HG03520 (cell line): ENCODE results near the gene PEBP1.
A peak's percentile ranks its signal among the peaks of the same experiment; 100 is the strongest.
"Not testable (repeated sequence)": the region's sequence is repeated elsewhere in the genome, so short reads cannot be mapped to it uniquely, and the experiment has no call there.

Experiments used
- ATAC-seq: cut with Tn5 transposase; IDR thresholded peaks from one replicate; pipeline ENCODE4 v1.9.1; 2021; ENCODE audit warnings: mild to moderate bottlenecking, moderate library complexity; ENCODE audit not compliant: unreplicated experiment

Gene PEBP1

DNA sequence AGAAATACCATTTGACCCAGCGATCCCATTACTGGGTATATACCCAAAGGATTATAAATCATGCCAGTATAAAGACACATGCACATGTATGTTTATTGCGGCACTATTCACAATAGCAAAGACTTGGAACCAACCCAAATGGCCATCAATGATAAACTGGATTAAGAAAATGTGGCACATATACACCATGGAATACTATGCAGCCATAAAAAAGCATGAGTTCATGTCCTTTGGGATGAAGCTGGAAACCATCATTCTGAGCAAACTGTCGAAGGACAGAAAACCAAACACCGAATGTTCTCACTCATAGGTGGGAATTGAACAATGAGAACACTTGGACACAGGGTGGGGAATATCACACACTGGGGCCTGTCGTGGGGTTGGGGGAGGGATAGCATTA, 6.5 kb upstream of the PEBP1 start:
- not testable (repeated sequence) for ATAC-seq

DNA sequence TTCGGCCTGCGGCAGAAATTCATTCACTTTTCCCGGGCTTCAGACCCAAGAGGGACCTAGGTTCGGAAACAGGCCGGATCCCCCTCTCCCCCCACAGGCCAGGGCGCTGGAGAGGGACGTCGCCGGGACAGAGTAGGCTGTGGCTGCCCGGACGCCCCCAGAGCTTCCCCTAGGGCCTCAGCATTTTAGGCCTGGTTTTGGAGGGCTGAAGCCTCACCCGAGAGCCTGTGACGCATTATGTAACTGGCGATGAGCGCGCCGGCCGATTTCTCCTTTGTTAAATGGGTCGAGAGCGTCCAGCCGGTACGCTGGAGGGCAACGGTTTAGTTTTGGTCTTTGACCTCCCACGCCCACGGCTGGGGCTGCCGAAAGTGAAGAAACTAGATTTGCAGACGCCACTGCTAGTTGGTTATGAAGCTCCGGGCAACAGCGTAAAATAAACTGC, 657 bp downstream of the PEBP1 start:
- peak; percentile 42 for ATAC-seq

DNA sequence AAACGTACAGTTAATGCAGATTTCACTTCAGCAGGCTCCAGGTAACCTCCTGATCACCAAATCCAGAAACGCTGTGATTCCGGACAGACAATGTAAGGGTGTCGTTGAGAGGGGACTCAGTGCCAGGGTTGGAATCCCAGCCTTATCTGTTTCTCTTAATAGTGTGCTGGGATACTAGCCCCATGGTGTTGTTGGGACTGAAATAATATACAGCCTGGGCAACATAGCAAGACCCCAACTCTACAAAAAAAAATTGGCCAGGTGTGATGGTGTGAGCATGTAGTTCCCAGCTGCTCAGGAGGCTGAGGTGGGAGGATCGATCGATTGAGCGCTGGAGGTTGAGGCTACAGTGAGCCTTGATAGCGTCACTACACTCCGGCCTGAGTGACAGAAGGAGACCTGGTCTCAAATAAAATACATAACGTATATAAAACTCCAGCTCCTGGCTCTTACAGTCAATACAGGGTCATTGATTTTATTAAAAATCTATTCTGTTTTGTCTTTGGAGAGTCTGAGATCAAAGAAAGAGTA, 1.3 kb downstream of the PEBP1 start:
- no peak for ATAC-seq

DNA sequence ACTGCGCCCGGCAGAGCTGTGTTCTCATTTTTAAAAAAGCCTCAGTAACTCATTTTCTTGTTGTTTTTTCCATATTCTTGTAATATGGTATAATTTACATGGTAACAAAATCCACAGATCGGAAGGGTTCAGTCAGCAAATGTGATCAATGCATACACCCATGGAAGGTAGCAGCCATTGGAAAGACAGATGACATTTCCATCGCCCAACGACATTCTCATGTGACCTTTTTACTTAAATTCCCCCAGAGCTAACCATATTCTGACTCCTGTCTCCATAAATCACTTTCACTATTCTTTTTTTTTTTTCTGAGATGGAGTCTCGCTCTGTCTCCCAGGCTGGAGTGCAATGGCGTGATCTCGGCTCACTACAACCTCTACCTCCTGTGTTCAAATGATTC, 4.9 kb downstream of the PEBP1 start:
- ATAC-seq: no peak

DNA sequence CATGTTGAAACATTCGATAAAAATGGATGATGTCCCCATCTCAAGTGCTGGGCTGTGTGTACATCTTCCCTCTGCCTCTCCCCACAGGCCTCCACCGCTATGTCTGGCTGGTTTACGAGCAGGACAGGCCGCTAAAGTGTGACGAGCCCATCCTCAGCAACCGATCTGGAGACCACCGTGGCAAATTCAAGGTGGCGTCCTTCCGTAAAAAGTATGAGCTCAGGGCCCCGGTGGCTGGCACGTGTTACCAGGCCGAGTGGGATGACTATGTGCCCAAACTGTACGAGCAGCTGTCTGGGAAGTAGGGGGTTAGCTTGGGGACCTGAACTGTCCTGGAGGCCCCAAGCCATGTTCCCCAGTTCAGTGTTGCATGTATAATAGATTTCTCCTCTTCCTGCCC, 8.6 kb downstream of the PEBP1 start:
- ATAC-seq: no peak

DNA sequence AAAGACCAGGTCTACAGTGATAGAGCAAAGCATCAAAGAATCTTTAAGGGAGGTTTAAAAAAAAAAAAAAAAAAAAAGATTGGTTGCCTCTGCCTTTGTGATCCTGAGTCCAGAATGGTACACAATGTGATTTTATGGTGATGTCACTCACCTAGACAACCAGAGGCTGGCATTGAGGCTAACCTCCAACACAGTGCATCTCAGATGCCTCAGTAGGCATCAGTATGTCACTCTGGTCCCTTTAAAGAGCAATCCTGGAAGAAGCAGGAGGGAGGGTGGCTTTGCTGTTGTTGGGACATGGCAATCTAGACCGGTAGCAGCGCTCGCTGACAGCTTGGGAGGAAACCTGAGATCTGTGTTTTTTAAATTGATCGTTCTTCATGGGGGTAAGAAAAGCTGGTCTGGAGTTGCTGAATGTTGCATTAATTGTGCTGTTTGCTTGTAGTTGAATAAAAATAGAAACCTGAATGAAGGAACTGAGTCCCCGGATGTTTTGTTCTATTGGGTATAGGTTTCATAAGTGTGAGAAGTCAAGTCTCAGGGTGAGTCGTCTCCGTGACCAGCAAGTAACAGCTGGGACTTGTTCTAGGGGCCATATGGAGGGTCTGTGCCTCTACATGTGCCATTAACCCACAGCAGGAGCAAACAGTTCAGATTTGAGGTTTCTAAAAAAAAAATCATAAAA, 9.3 kb downstream of the PEBP1 start:
- ATAC-seq: no peak

DNA sequence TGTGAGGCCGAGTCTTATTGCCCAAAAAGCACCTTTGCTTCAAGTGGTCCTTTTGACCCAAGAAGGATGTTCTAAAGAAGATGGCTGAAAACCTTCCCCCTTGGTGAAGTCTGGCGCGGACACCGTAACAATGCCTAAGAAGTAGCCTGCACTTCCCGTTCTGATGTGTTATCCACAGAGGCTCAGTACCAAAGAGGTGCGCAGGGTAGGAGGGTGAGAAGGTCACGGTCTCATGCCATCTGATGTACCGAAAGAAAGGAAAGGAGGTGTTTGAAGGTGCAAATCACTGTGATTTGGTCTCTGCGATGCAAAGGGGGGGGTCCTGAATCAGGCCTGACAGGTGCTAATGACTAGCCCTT, 9.9 kb downstream of the PEBP1 start:
- ATAC-seq: no peak

DNA sequence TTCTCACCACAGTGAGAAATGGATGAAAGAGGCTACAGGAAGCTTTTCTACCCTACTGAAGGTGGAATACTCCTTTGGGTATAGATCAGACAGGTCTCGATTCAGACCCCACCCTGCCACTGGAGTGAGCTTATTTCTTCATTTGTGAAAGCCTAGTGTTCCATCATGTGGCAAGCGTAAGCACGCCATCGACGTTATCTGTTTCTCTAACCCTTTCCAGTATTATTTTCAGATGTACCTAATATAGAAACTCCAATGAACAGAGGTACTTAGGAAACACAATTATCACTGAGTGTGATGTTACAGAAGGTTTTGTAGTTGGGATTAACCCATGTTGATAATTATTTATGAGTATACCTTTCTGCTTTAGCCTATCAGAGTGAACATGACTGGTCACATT, 12.4 kb downstream of the PEBP1 start:
- no peak for ATAC-seq

DNA sequence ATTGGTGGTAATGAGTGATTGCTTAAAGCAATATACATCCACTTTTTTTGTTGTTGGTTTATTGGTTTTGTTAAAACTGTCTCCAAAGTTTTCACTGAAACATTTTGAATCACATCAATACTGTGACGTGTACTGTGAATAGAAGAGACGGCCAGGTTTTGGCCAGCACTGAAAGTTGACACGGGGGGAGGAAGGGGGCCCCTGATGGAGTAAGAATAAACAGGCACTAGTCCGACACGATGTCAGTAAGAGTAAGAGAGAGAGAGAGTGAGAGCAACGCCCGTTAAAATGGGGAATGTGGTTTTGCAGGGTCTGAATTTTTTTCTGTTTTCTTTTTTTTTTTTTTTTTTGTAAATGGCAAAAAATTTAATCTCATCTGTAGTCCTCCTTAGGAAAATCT, 14.7 kb downstream of the PEBP1 start:
- ATAC-seq: no peak

DNA sequence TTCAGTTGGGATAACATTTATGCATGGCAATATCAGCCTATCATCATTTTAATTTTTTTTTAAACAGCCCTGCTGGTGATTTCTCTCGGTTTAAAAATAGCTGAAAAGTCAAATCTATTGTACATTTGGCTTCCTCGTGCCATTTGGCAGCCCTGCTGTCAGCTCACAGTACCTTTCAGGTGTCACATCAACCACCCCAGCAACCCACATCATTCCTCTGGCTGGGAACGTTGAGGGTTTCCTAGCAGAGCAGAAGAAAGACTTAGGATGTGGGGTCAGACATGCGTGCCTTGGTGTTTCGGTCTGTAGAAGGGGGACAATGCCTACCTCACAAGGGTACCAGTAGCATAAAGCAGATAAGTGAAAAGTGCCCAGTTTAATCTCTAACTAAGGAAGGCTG, 15.8 kb downstream of the PEBP1 start:
- ATAC-seq: no peak

DNA sequence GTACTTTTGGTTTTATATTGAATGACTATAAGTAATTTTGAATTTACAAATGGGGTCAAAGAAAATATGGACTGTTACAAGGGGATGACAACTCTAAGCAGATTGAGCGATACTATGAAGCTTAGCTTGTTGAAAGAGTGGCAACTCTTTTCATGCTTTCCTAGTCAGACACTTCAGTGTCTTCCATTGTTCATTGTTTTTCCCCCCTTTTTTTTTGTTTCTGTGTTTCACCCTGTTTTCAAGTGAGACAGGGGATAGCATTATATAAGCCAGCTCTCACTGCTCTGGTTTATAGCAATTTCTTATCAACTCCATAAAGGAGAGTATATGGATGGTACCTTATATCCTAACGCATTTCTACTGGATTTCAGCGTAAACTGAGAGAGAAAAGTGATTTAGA, 24.6 kb downstream of the PEBP1 start:
- no peak for ATAC-seq

DNA sequence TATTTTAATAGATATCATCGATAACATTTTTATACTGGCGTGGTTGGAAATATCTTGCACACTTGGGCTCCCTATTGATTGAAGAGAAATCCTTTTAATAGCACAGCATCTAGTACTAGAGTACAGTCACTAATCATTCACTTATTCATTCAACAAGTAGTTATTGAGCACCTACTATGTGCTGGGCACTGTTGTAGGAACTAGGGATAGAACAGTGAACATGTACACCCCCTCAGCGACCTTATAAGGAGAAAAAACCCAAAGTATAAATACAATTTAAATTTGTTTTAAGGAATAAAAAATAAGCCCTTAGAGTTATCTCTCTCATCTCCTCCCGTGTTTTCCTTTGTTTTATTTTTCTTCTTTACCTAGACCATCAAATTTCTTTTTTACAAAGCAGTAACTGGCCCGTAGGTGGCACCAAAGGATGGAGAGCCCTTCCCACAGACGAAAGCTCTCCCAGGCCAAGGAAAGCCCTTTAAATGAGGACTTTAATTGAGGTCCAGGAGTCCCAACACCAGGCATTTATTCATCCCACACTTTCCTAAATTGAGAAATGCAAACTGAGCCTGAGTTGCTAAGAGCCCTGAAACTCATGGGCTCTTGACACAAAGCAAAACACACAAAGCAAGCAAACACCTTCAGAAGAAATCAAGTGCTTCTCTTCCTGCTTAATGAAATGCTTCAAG, 29.0 kb downstream of the PEBP1 start:
- no peak for ATAC-seq

DNA sequence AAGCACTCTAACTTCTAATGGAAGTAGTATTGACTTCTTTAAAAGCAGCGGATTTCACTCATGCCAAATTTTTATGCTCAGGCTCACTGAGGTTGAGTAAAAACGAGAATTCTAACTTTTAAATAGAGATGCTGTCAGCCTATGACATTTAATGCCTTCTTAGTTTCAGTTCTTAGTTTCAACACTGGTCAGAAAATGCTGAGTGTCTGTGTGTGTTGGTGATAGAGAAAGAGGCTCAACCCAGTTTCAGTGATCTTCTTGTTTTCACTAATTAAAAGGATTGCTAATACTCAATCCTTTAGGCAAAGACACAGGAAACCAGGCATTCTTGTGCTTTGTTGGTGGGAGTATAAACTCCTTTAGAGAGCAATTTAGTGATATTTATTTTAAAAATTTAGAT, 31.0 kb downstream of the PEBP1 start:
- peak; percentile 98 for ATAC-seq

DNA sequence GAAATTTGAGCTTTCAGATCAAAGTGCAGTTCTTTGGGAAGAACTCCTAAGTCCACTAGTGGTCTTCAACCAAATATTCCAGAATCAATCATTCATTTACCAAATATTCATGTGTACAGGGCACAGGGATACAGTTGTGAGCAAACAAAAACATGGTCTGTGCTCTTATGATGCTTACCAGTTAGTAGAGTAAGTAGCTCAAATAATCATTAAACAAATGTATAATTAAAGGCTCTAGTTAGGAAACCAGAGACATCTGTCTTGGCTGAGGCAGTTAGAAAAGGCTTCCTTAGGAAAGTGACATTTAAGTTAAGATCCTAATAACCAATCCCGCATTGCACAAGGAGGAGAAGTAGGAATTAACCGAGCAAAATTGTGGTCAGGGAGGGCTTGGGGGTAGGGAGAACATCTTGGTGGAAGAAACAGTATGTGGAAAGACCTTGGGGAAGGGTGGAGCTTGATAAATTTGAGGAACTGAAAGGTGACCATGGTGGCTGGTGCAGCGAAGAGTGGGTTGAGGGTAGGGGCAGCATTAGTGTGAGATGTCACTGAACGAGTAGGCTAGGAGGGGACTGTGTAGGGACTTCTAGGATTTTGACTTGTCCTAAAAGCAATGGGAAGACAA, 40.0 kb downstream of the PEBP1 start:
- ATAC-seq: no peak

DNA sequence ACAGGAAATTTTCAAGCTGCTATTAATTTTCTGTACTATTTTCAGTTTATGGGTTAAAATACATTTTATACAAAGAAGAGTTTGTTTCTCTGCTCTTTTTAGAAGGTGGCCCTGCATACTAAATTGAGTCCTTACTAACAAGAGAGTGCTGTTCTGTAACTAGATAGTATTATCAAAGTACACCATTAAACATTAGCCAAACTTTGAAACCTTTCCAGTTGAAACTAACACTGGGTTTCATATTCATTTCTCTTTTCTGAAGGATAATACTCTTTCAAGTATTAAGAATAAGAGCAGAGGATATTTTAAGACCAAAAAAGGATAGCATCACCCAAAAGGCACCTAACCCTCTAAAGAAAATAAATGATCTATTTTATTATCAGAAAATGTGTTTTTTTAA, 47.2 kb downstream of the PEBP1 start:
- no peak for ATAC-seq

DNA sequence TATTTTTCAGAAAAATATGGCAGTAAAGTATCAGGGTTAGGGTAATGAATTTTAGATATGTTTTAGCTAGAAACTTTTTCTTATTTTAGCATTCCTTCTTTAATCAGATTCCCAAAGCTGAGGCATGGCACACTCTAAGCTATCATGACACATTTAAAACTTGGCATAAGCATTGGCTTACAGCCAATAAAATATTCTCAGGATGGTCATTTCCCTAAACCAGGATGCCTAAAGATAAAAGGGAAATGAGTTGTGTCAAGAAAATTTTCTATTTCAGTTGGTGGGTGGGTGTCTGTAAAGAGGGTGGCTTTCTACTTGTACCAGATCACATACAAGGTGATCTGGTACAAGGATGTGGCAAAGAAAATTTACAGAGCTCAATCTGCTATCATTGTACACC, 47.8 kb downstream of the PEBP1 start:
- ATAC-seq: no peak

DNA sequence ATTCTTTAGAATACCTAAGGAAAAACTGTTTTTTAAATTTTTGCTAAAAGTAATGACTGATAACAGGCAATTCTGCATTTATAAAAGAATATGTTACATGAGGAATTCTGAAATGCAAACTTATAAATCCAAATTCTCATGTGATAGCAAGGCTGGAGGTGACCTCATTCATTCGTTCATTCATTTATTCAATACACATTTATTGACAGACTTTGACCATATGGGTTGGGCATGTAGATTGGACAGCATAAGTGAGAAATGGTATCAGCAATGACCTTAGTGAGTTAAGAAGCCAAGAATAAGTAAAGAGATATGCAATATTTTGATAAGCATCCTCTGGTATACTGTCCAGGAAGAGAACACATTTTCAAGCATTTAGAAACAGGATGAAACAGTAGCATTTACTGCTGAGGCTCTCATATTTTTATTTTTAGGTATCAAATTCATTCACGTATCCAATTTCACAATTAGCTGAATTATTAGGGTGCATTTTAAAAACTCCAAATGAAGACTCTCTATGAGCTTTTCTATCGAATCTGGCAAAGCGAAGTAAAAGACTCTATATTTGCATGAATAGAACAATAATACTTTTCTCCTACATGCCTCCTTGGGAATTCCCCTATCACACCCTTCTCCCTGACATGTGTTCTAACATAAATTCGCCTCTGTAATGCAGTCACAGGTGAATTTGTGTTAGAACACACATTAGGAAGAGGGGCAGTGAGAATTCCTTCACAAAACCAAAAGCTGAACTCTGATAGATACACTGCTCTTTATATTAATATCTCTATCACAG, 49.9 kb downstream of the PEBP1 start:
- ATAC-seq: no peak

DNA sequence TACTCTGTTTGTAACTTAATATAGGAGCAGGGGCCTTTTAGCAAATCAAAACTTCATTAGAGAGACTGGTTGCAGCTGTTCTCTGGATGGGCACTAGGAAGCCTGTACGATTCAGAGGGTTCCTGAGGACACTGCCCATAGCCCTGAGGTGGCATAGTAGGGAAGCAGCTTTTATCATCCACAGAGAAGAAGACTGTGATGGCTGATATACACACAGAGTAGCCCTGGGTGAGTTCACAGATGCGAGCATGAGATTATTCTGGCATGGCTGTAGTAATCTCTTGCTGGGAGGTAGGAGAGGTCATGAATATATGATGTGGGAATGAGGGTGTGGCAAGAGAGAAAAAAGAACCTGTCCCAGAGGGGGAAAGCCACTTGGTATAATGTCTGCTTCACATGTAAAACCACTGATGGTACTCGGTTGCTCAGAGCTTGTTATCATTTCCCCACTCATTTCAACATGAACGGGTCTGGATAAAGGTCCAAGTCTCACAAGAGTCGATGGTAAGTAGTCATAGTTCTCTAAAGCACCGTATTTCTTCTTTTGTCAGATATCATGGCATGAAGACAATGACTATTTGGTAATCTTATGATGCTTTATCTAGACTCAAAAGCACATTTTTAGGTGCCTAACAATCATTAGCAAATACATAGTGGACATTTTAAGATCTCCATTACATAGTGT, 52.0 kb downstream of the PEBP1 start:
- ATAC-seq: no peak

DNA sequence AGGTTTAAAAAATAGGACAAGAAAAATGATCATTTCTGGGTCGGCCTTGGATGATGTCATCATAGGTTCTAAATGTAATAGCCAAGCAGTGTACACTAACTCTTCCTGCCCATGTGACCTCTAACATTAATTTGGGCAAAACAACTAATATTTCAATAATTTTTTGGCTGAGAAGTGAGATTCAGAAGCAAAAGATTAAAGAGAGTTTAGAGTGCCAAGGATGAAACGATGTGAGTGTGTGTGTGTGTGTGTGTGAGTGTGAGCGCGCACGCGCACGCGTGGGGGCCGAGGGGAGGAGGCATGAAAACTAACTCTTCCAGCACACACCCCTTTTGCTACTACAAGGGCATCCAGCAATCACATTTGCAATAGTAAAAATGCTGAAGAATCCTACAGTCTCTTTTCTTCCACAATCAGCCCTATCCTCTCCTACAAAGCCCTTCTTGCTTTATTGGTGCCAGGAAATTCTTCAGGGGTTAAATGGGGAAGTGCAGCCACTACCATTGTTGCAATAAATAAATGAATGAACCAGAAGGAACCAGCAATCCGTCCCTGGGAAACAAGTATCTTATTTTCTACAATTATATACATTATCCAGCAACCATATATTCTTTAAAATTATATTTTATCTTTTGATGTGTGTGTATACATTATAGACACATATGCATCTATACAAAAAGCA, 52.9 kb downstream of the PEBP1 start:
- ATAC-seq: no peak

DNA sequence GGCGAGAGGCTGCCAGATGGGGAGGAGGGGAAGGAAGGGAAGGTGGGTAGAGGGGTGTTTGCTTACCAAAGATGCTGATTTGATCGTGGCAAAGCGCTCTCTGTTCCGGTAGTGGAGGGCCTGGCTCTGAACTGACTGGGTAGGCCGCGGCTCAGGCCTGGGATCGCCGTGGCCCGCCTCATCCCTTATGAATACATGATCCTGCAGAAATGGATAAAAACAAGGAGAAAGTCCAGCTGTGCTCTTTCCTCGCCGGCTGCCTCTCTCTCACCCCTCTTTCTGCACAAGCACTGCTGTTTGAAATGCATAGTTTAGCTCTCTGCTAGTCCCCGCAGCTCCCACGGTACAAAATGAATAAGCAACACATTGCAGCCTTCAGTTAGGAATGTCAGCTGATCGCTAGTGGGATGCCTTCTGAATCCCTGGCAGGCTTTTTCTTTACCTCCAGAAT, 53.8 kb downstream of the PEBP1 start:
- no peak for ATAC-seq
